GM12878 (cell line): Measurements from ENCODE around the gene MFSD12. TPM values are rescaled to one million over a fixed set of nuclear protein-coding genes. Genes with fewer than 3 reads are reported as not detected.

Source experiments
- ATF2 ChIP-seq: IDR thresholded peaks from 2 replicates; pipeline ENCODE4 v1.6.1; 2012; ENCODE audit warnings: low read length, inconsistent platforms
- BMI1 ChIP-seq: fragments of 450-650 bp; IDR thresholded peaks from 2 replicates; pipeline ENCODE4 v1.6.1; 2016; ENCODE audit warnings: mild to moderate bottlenecking, moderate library complexity, borderline replicate concordance
- CREB1 ChIP-seq: IDR thresholded peaks from 2 replicates; pipeline ENCODE4 v1.6.1; 2012; ENCODE audit warnings: low read depth, mild to moderate bottlenecking, inconsistent platforms
- CREM ChIP-seq: IDR thresholded peaks from 2 replicates; pipeline ENCODE4 v1.6.1; 2014; ENCODE audit warnings: antibody characterized with exemption, low read depth
- EP300 ChIP-seq, 2 experiments: fragments of 150-350 bp in 1 of 2; IDR thresholded peaks; 2 replicates each; pipeline ENCODE4 v1.6.1; 2011 to 2012; ENCODE audit warnings: low read depth in 2 of 2, low read length in 2 of 2, borderline replicate concordance in 1 of 2, improper control_type of control experiment in 1 of 2, inconsistent platforms in 1 of 2; ENCODE audit not compliant: control insufficient read depth in 1 of 2
- FOS ChIP-seq: IDR thresholded peaks from 3 replicates; pipeline ENCODE4 v1.6.1; 2011; ENCODE audit warnings: borderline replicate concordance; ENCODE audit not compliant: insufficient read length; ENCODE audit errors: extremely low read depth
- HDGF ChIP-seq: fragments of 450-650 bp; IDR thresholded peaks from 2 replicates; pipeline ENCODE4 v1.6.1; 2016; ENCODE audit warnings: antibody characterized with exemption
- IRF3 ChIP-seq: fragments of 450-650 bp; IDR thresholded peaks from 2 replicates; pipeline ENCODE4 v1.6.1; 2014; ENCODE audit warnings: mild to moderate bottlenecking
- MEF2B ChIP-seq: fragments of 450-650 bp; IDR thresholded peaks from 2 replicates; pipeline ENCODE4 v1.6.1; 2018; ENCODE audit warnings: mild to moderate bottlenecking, moderate library complexity; ENCODE audit not compliant: partially characterized antibody, poor library complexity, severe bottlenecking
- MTA2 ChIP-seq: fragments of 450-650 bp; IDR thresholded peaks from 2 replicates; pipeline ENCODE4 v1.6.1; 2016; ENCODE audit warnings: low read depth, mild to moderate bottlenecking, moderate library complexity
- MTA3 ChIP-seq: IDR thresholded peaks from 2 replicates; pipeline ENCODE4 v1.6.1; 2012; ENCODE audit warnings: low read length, inconsistent platforms, borderline replicate concordance
- NFYA ChIP-seq: IDR thresholded peaks from 2 replicates; pipeline ENCODE4 v1.6.1; 2011; ENCODE audit warnings: low read depth, mild to moderate bottlenecking, low read length, improper control_type of control experiment, borderline replicate concordance
- NFYB ChIP-seq: IDR thresholded peaks from 2 replicates; pipeline ENCODE4 v1.6.1; 2011; ENCODE audit warnings: low read depth, mild to moderate bottlenecking, low read length, improper control_type of control experiment, moderate library complexity; ENCODE audit not compliant: insufficient read depth
- NRF1 ChIP-seq: conservative IDR thresholded peaks from 2 replicates; pipeline ENCODE4 v1.6.1; 2011; ENCODE audit warnings: mild to moderate bottlenecking, low read depth, low read length, improper control_type of control experiment
- PML ChIP-seq: IDR thresholded peaks from 2 replicates; pipeline ENCODE4 v1.6.1; 2012; ENCODE audit warnings: low read length, inconsistent platforms
- POU2F2 ChIP-seq: IDR thresholded peaks from 3 replicates; pipeline ENCODE4 v1.6.1; 2011; ENCODE audit warnings: low read depth, mild to moderate bottlenecking, low read length, borderline replicate concordance
- RFX5 ChIP-seq: IDR thresholded peaks from 2 replicates; pipeline ENCODE4 v1.6.1; 2011; ENCODE audit warnings: low read depth, low read length, improper control_type of control experiment
- SP1 ChIP-seq: IDR thresholded peaks from one replicate; pipeline ENCODE4 v1.6.1; 2011; ENCODE audit warnings: low read depth, low read length
- ZBTB11 ChIP-seq: fragments of 450-650 bp; formaldehyde crosslinking; IDR thresholded peaks from 2 replicates; pipeline ENCODE4 v1.5.0; 2022; ENCODE audit warnings: mild to moderate bottlenecking, missing genetic modification characterization
- ZNF24 ChIP-seq: fragments of 450-650 bp; IDR thresholded peaks from 2 replicates; pipeline ENCODE4 v1.6.1; 2017; ENCODE audit warnings: antibody characterized with exemption, mild to moderate bottlenecking
- ZNF274 ChIP-seq: IDR thresholded peaks from one replicate; pipeline ENCODE4 v1.8.0; 2011; ENCODE audit not compliant: insufficient read length, insufficient read depth
- polyA plus RNA-seq, 11 experiments: library from polyadenylated mRNA; depleted of rRNA in 4 of 11; unstranded in 6 of 11; stranded (reverse) in 5 of 11; fragments of >200 nt; fragmentation: Nextera tagmentation in 4 of 11; fragmentation: Illumina TruSeq in 1 of 11; extraction: Ambion mirVana in 4 of 11; extraction: Trizol in 1 of 11; gene quantifications; 1 replicate in 1 of 11; 2 replicates in 10 of 11; pipeline versions ENCODE4 v1.2.1 to v1.2.3, GENCODE V29; 2011 to 2016; ENCODE audit warnings: inconsistent platforms in 2 of 11, missing spikeins in 2 of 11, low read depth in 1 of 11
- total RNA-seq, 4 experiments: library from RNA; depleted of rRNA in 3 of 4; stranded (reverse); fragments of >200 nt in 3 of 4; fragmentation: Illumina TruSeq in 1 of 4; extraction: Trizol in 1 of 4; gene quantifications; 2 replicates each; pipeline versions ENCODE4 v1.2.1 to v1.2.3, GENCODE V29; 2013 to 2021
- TF ChIP-seq, protein P1 (sequence below): fragments of 450-650 bp; IDR thresholded peaks from 2 replicates; pipeline ENCODE4 v1.6.1; 2016; ENCODE audit warnings: mild to moderate bottlenecking

MFSD12 gene
- total and polyA plus RNA-seq, 10 of the 15 experiments (the other 5 are each of a cell fraction or from before 2014, with no cell fraction given), result 0.58 to 65.9 (median 16.8) TPM

DNA sequence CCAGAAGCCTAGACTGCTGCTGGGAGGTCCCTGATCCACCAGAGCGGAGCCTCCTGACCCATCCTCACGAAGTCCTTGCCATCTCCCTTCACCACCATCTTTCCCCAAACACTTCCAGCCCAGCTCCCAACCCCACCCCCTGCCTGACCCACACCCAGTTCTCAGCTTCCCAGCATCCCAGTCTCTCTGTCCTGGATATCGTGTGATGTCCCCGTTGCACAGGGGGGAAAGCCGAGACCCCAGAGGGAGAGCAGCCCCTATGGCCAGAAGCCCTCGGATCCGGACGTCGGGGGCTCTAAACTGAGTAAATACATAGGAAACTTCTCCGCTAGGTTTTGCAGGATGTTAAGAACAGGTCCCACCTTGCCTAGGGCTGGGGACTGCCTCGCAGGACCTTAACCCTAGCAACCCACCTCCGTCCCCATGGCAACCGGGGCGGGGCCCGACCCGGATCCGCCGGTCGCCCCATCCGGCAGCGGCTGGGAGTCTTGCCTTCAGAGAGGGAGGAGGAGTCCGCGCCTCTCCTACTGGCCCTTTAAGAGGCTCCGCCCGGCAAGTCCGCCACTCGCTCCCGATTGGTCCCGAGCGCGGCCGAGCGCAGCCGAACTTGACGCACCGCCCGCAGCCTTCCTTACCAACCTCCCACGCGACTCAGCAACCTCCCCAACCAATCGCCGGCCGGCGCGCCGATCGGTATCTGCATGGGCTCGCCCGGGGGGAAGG lies 14.9 kb upstream of the MFSD12 start (continued):
- TF ChIP-seq ZBTB11, result no peak
- no peak for TF ChIP-seq PML
- no peak for TF ChIP-seq MTA3
- no peak for TF ChIP-seq NFYA
- TF ChIP-seq CREM, result peak; percentile 53; the same call in 1 of the 2 replicates
- TF ChIP-seq MTA2, result no peak
- TF ChIP-seq BMI1, result peak; percentile 98
- TF ChIP-seq HDGF, result peak; percentile 96
- TF ChIP-seq RFX5, result peak; percentile 86
- TF ChIP-seq, protein P1, sequence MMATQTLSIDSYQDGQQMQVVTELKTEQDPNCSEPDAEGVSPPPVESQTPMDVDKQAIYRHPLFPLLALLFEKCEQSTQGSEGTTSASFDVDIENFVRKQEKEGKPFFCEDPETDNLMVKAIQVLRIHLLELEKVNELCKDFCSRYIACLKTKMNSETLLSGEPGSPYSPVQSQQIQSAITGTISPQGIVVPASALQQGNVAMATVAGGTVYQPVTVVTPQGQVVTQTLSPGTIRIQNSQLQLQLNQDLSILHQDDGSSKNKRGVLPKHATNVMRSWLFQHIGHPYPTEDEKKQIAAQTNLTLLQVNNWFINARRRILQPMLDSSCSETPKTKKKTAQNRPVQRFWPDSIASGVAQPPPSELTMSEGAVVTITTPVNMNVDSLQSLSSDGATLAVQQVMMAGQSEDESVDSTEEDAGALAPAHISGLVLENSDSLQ, result peak; percentile 53; the same call in 1 of the 2 replicates
- peak; percentile 52 for TF ChIP-seq MEF2B
- TF ChIP-seq CREB1, result peak; percentile 82; the same call in 1 of the 2 replicates
- peak; percentile 97 for TF ChIP-seq NFYB
- peak; percentile 18 for TF ChIP-seq FOS
- no peak for TF ChIP-seq EP300 (IDR thresholded peaks at IDR 0.05; ENCODE audit: borderline replicate concordance in 1 of 2, control insufficient read depth in 1 of 2, low read depth in 2 of 2, low read length in 2 of 2)
- TF ChIP-seq SP1, result peak; percentile 91
- TF ChIP-seq POU2F2, result peak; percentile 52; the same call in 1 of the 3 replicates
- no peak for TF ChIP-seq ZNF274
- TF ChIP-seq ATF2, result no peak
- TF ChIP-seq NRF1, result no peak; the same call in 1 of the 2 replicates
- no peak for TF ChIP-seq ZNF24
- peak; percentile 63; the same call in 1 of the 2 replicates for TF ChIP-seq IRF3
